ENCODE data around the gene HRH2.

Gene HRH2

GRCh38 chr5:175728885-175729828 lies 71.3 kb downstream of the HRH2 start:
- Histone ChIP-seq H3K4me2 (ENCODE audit: low read length) (no peak overlapping the region), H3K79me2 (ENCODE audit: control insufficient read depth, low read length) (no peaks in the 10 kb centered on the region), H3F3A (ENCODE audit: control insufficient read depth, insufficient read depth) (no peaks in the 10 kb centered on the region), H3K4me1 (ENCODE audit: control insufficient read depth, low read length) (no peaks in the 10 kb centered on the region), H3K4me3 (ENCODE audit: low read length) (no peak overlapping the region), H3K27me3 (ENCODE audit: control insufficient read depth, low read length) (no peaks in the 10 kb centered on the region), H3K9me2 (replicated peaks; ENCODE audit: control insufficient read depth, low read length) (no peaks in the 10 kb centered on the region), H4K20me1 (ENCODE audit: control insufficient read depth, insufficient read depth, low read depth, low read length) (no peaks in the 10 kb centered on the region), H3K27ac (ENCODE audit: low read depth, low read length) (no peak overlapping the region), H3K9me3 (ENCODE audit: control insufficient read depth, insufficient read depth, low read length) (no peaks in the 10 kb centered on the region), H3K36me3 (ENCODE audit: control insufficient read depth, low read length) (no peaks in the 10 kb centered on the region)
- no peak for TF ChIP-seq EZH2phosphoT487 (IDR thresholded peaks at IDR 0.05; ENCODE audit: borderline replicate concordance, low read length)
- no peak for TF ChIP-seq CTCF (IDR thresholded peaks at IDR 0.05; ENCODE audit: low read depth, low read length, poor library complexity, severe bottlenecking)

- Histone ChIP-seq H3K27ac (ENCODE audit: low read depth, low read length) (no peak overlapping the region), H3K36me3 (ENCODE audit: control insufficient read depth, low read length) (no peaks in the 10 kb centered on the region), H3K4me3 (ENCODE audit: low read length) (no peak overlapping the region), H4K20me1 (ENCODE audit: control insufficient read depth, insufficient read depth, low read depth, low read length) (no peaks in the 10 kb centered on the region), H3K27me3 (ENCODE audit: control insufficient read depth, low read length) (no peaks in the 10 kb centered on the region), H3K4me2 (ENCODE audit: low read length) (no peak overlapping the region), H3F3A (ENCODE audit: control insufficient read depth, insufficient read depth) (no peaks in the 10 kb centered on the region), H3K79me2 (ENCODE audit: control insufficient read depth, low read length) (no peaks in the 10 kb centered on the region), H3K9me2 (replicated peaks; ENCODE audit: control insufficient read depth, low read length) (no peaks in the 10 kb centered on the region), H3K4me1 (ENCODE audit: control insufficient read depth, low read length) (no peaks in the 10 kb centered on the region), H3K9me3 (ENCODE audit: control insufficient read depth, insufficient read depth, low read length) (no peaks in the 10 kb centered on the region)
- TF ChIP-seq EZH2phosphoT487 (IDR thresholded peaks at IDR 0.05; ENCODE audit: borderline replicate concordance, low read length) (no peak), CTCF (IDR thresholded peaks at IDR 0.05; ENCODE audit: low read depth, low read length, poor library complexity, severe bottlenecking) (peak; percentile 92)
Observed at GRCh38 chr5:175729829-175730277, 72.0 kb downstream of the HRH2 start.

- TF ChIP-seq EZH2phosphoT487 (IDR thresholded peaks at IDR 0.05; ENCODE audit: borderline replicate concordance, low read length): no peak
- TF ChIP-seq CTCF (IDR thresholded peaks at IDR 0.05; ENCODE audit: low read depth, low read length, poor library complexity, severe bottlenecking): no peak
- no peak overlapping the region for H3K27ac ChIP-seq (ENCODE audit: low read depth, low read length)
- no peaks in the 10 kb centered on the region for H3K9me3 ChIP-seq (ENCODE audit: control insufficient read depth, insufficient read depth, low read length)
- H3K36me3 ChIP-seq (ENCODE audit: control insufficient read depth, low read length): no peaks in the 10 kb centered on the region
- no peaks in the 10 kb centered on the region for H3K27me3 ChIP-seq (ENCODE audit: control insufficient read depth, low read length)
- no peaks in the 10 kb centered on the region for H3K9me2 ChIP-seq (replicated peaks; ENCODE audit: control insufficient read depth, low read length)
- no peak overlapping the region for H3K4me3 ChIP-seq (ENCODE audit: low read length)
- no peaks in the 10 kb centered on the region for H3F3A ChIP-seq (ENCODE audit: control insufficient read depth, insufficient read depth)
- no peaks in the 10 kb centered on the region for H3K79me2 ChIP-seq (ENCODE audit: control insufficient read depth, low read length)
- H3K4me2 ChIP-seq (ENCODE audit: low read length): no peak overlapping the region
- H4K20me1 ChIP-seq (ENCODE audit: control insufficient read depth, insufficient read depth, low read depth, low read length): no peaks in the 10 kb centered on the region
- no peaks in the 10 kb centered on the region for H3K4me1 ChIP-seq (ENCODE audit: control insufficient read depth, low read length)
Observed at GRCh38 chr5:175731172-175731571, 73.3 kb downstream of the HRH2 start.
